Ectodermal cell (in vitro differentiated cells): Measurements from ENCODE around the gene TBC1D22B.

Source experiments
- H3K27ac ChIP-seq: 2 replicates; pipeline ENCODE4 v1.7.0; 2013; ENCODE audit warnings: mild to moderate bottlenecking, low read depth, low read length; ENCODE audit not compliant: insufficient read depth, poor library complexity, severe bottlenecking
- H3K27me3 ChIP-seq: 2 replicates; pipeline ENCODE4 v1.7.0; 2013; ENCODE audit warnings: mild to moderate bottlenecking, low read length; ENCODE audit not compliant: insufficient read depth, control insufficient read depth, poor library complexity, severe bottlenecking
- H3K36me3 ChIP-seq: one replicate; pipeline ENCODE4 v1.7.0; 2013; ENCODE audit warnings: low read length; ENCODE audit not compliant: control insufficient read depth, insufficient read depth
- H3K4me1 ChIP-seq: one replicate; pipeline ENCODE4 v1.7.0; 2013; ENCODE audit warnings: low read length; ENCODE audit not compliant: control insufficient read depth, insufficient read depth
- H3K4me3 ChIP-seq: 2 replicates; pipeline ENCODE4 v1.7.0; 2013; ENCODE audit warnings: low read depth, low read length, control low read depth; ENCODE audit not compliant: insufficient read depth
- H3K9me3 ChIP-seq: 2 replicates; pipeline ENCODE4 v1.7.0; 2013; ENCODE audit warnings: mild to moderate bottlenecking, low read length, moderate library complexity; ENCODE audit not compliant: control insufficient read depth
- WGBS, 2 experiments: methylation state at CpG; one replicate each; pipeline ENCODE4 v1.1.7; 2013; ENCODE audit warnings: missing lambda C conversion rate in 2 of 2; 5-methylcytosine and 5-hydroxymethylcytosine counted together

Gene TBC1D22B

GRCh38 chr6:37239950-37240713 lies 17.4 kb upstream of the TBC1D22B start:
- Histone ChIP-seq H3K36me3 (no peaks in the 10 kb centered on the region), H3K9me3 (no peaks in the 10 kb centered on the region), H3K4me1 (no peaks in the 10 kb centered on the region), H3K27me3 (no peaks in the 10 kb centered on the region), H3K4me3 (no peak overlapping the region), H3K27ac (no peak overlapping the region)
- WGBS, 2 experiments: 91 to 98% methylated on average over 3 to 4 of the region's 4 CpGs

GRCh38 chr6:37241131-37241530 lies 16.4 kb upstream of the TBC1D22B start:
- Histone ChIP-seq H3K36me3 (no peaks in the 10 kb centered on the region), H3K27me3 (no peaks in the 10 kb centered on the region), H3K27ac (no peak overlapping the region), H3K9me3 (no peaks in the 10 kb centered on the region), H3K4me3 (no peak overlapping the region), H3K4me1 (no peaks in the 10 kb centered on the region)
- WGBS, 2 experiments: 94 to 95% methylated on average over 6 of the region's 6 CpGs

GRCh38 chr6:37241775-37242428 lies 15.7 kb upstream of the TBC1D22B start:
- H3K4me3 ChIP-seq: no peak overlapping the region

GRCh38 chr6:37242429-37243052 lies 15.0 kb upstream of the TBC1D22B start:
- Histone ChIP-seq H3K9me3 (no peaks in the 10 kb centered on the region), H3K4me3 (no peak overlapping the region), H3K36me3 (no peaks in the 10 kb centered on the region), H3K4me1 (no peaks in the 10 kb centered on the region), H3K27me3 (no peaks in the 10 kb centered on the region), H3K27ac (no peak overlapping the region)
- WGBS, 2 experiments: 94 to 100% methylated on average over 1 of the region's 1 CpG

More at GRCh38 chr6:37241775-37242428, 15.7 kb upstream of the TBC1D22B start:
- 84 to 91% methylated on average over 4 to 5 of the region's 5 CpGs for WGBS, 2 experiments
- Histone ChIP-seq H3K4me1 (no peaks in the 10 kb centered on the region), H3K27ac (no peak overlapping the region), H3K9me3 (no peaks in the 10 kb centered on the region), H3K27me3 (no peaks in the 10 kb centered on the region), H3K36me3 (no peaks in the 10 kb centered on the region)

- H3K27ac ChIP-seq: no peak overlapping the region
- no peak overlapping the region for H3K4me3 ChIP-seq
- H3K27me3 ChIP-seq: peaks cover under 1% of the 10 kb centered on the region
- H3K9me3 ChIP-seq: no peaks in the 10 kb centered on the region
- H3K36me3 ChIP-seq: no peaks in the 10 kb centered on the region
- H3K4me1 ChIP-seq: no peaks in the 10 kb centered on the region
- WGBS, 2 experiments: 95 to 96% methylated on average over 8 of the region's 8 CpGs
Observed at GRCh38 chr6:37243131-37243815, 14.3 kb upstream of the TBC1D22B start.

- Histone ChIP-seq H3K27me3 (peaks cover 3% of the 10 kb centered on the region), H3K4me1 (no peaks in the 10 kb centered on the region), H3K36me3 (no peaks in the 10 kb centered on the region), H3K27ac (no peak overlapping the region), H3K4me3 (no peak overlapping the region), H3K9me3 (no peaks in the 10 kb centered on the region)
- WGBS, 2 experiments: 91 to 92% methylated on average over 3 of the region's 3 CpGs
Observed at GRCh38 chr6:37243816-37244370, 13.7 kb upstream of the TBC1D22B start.

- Histone ChIP-seq H3K9me3 (no peaks in the 10 kb centered on the region), H3K27ac (no peak overlapping the region), H3K27me3 (peaks cover 3% of the 10 kb centered on the region), H3K4me3 (no peak overlapping the region), H3K36me3 (no peaks in the 10 kb centered on the region), H3K4me1 (no peaks in the 10 kb centered on the region)
- 93 to 96% methylated on average over 5 to 6 of the region's 6 CpGs for WGBS, 2 experiments
Observed at GRCh38 chr6:37244430-37245310, 12.9 kb upstream of the TBC1D22B start.

GRCh38 chr6:37251211-37251780 lies 6.3 kb upstream of the TBC1D22B start:
- H3K36me3 ChIP-seq: no peaks in the 10 kb centered on the region
- H3K4me1 ChIP-seq: peaks cover 5% of the 10 kb centered on the region
- 97% methylated on average over 1 to 4 of the region's 4 CpGs for WGBS, 2 experiments
- H3K27ac ChIP-seq: no peak overlapping the region
- H3K27me3 ChIP-seq: peaks cover 3% of the 10 kb centered on the region
- H3K4me3 ChIP-seq: no peak overlapping the region
- H3K9me3 ChIP-seq: no peaks in the 10 kb centered on the region

- H3K4me1 ChIP-seq: peaks cover 5% of the 10 kb centered on the region
- H3K4me3 ChIP-seq: no peak overlapping the region
Observed at GRCh38 chr6:37253486-37254007, 4.0 kb upstream of the TBC1D22B start.

More at GRCh38 chr6:37253486-37254007, 4.0 kb upstream of the TBC1D22B start:
- Histone ChIP-seq H3K27me3 (no peaks in the 10 kb centered on the region), H3K36me3 (no peaks in the 10 kb centered on the region), H3K9me3 (no peaks in the 10 kb centered on the region), H3K27ac (no peak overlapping the region)
